Measurements from ENCODE around the gene SKA2. TPM values are rescaled to one million over a fixed set of nuclear protein-coding genes. Genes with fewer than 3 reads are reported as not detected.

Gene SKA2
- total and polyA plus RNA-seq, 2 donors from 2014 or later: 29.2 to 40.3 TPM

- no peak overlapping the region for H3K9ac ChIP-seq (ENCODE audit: low read length in 3 of 3)
Measured at GRCh38 chr17:59121901-59122480, 33.0 kb downstream of the SKA2 start.

GRCh38 chr17:59115474-59115873 is 39.5 kb downstream of the SKA2 start:
- FAIRE-seq: no peak
- Histone ChIP-seq H3K9me3 (ENCODE audit: control insufficient read depth in 2 of 3, insufficient read depth in 1 of 3, low read length in 3 of 3) (no peaks in the 10 kb centered on the region), H3K9ac (ENCODE audit: low read length in 3 of 3) (no peak overlapping the region), H3K36me3 (ENCODE audit: control insufficient read depth in 2 of 3, insufficient read depth in 3 of 3, low read length in 3 of 3) (peaks cover 0 to 4% (median 4%) of the 10 kb centered on the region in 3 donors), H3K4me3 (ENCODE audit: low read length in 3 of 3) (no peak overlapping the region), H3K27ac (ENCODE audit: low read depth in 2 of 2, low read length in 2 of 2) (no peak overlapping the region), H3K4me1 (ENCODE audit: control insufficient read depth in 2 of 3, insufficient read depth in 2 of 3, low read depth in 1 of 3, low read length in 3 of 3) (no peaks in the 10 kb centered on the region), H3K27me3 (ENCODE audit: control insufficient read depth, insufficient read depth, low read length) (no peaks in the 10 kb centered on the region)
- TF ChIP-seq, protein P1, sequence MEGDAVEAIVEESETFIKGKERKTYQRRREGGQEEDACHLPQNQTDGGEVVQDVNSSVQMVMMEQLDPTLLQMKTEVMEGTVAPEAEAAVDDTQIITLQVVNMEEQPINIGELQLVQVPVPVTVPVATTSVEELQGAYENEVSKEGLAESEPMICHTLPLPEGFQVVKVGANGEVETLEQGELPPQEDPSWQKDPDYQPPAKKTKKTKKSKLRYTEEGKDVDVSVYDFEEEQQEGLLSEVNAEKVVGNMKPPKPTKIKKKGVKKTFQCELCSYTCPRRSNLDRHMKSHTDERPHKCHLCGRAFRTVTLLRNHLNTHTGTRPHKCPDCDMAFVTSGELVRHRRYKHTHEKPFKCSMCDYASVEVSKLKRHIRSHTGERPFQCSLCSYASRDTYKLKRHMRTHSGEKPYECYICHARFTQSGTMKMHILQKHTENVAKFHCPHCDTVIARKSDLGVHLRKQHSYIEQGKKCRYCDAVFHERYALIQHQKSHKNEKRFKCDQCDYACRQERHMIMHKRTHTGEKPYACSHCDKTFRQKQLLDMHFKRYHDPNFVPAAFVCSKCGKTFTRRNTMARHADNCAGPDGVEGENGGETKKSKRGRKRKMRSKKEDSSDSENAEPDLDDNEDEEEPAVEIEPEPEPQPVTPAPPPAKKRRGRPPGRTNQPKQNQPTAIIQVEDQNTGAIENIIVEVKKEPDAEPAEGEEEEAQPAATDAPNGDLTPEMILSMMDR (IDR thresholded peaks at IDR 0.05; ENCODE audit: borderline replicate concordance, extremely low read depth, insufficient read depth): no peak
- no peak for DNase-seq
- intact Hi-C loops (cut with DNase I): no loop called here

More at GRCh38 chr17:59121901-59122480, 33.0 kb downstream of the SKA2 start:
- H3K27ac ChIP-seq (ENCODE audit: low read depth in 2 of 2, low read length in 2 of 2): no peak overlapping the region
- TF ChIP-seq, protein P1 (IDR thresholded peaks at IDR 0.05; ENCODE audit: borderline replicate concordance, extremely low read depth, insufficient read depth): no peak
- no peaks in the 10 kb centered on the region for H3K27me3 ChIP-seq (ENCODE audit: control insufficient read depth, insufficient read depth, low read length)
- H3K36me3 ChIP-seq (ENCODE audit: control insufficient read depth in 2 of 3, insufficient read depth in 3 of 3, low read length in 3 of 3): peaks cover 0 to 3% (median 0%) of the 10 kb centered on the region in 3 donors
- intact Hi-C loops (cut with DNase I): no loop called here
- no peak overlapping the region for H3K4me3 ChIP-seq (ENCODE audit: low read length in 3 of 3)
- FAIRE-seq (no peak), DNase-seq (peak in 1 of 5 donors; percentile 21)
- no peaks in the 10 kb centered on the region for H3K9me3 ChIP-seq (ENCODE audit: control insufficient read depth in 2 of 3, insufficient read depth in 1 of 3, low read length in 3 of 3)
- no peaks in the 10 kb centered on the region for H3K4me1 ChIP-seq (ENCODE audit: control insufficient read depth in 2 of 3, insufficient read depth in 2 of 3, low read depth in 1 of 3, low read length in 3 of 3)

DNA sequence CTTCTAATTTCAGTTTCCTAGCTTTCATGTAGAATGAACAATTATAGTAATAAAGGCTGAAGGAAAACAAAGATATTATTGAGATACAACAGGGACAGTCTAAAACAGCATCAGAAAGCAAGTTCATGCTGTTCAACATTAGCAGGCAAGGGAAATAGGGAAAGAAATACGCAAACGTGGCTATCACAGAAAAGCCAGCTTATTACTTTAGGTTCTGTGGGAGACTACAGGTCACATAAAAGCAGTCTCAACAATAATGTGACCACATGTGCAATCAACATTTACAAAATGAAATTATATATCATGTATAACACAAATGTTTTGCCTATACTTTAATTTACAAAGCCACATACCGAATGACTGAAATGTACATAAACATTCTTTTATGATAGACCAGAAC is 43.4 kb downstream of the SKA2 start:
- FAIRE-seq: no peak
- no peaks in the 10 kb centered on the region for H3K9me3 ChIP-seq (ENCODE audit: control insufficient read depth in 2 of 3, insufficient read depth in 1 of 3, low read length in 3 of 3)
- no peak overlapping the region for H3K27ac ChIP-seq (ENCODE audit: low read depth in 2 of 2, low read length in 2 of 2)
- no peak overlapping the region for H3K4me3 ChIP-seq (ENCODE audit: low read length in 3 of 3)
- H3K4me1 ChIP-seq (ENCODE audit: control insufficient read depth in 2 of 3, insufficient read depth in 2 of 3, low read depth in 1 of 3, low read length in 3 of 3): peaks cover 0 to 3% (median 0%) of the 10 kb centered on the region in 3 donors
- no peak for DNase-seq
- H3K36me3 ChIP-seq (ENCODE audit: control insufficient read depth in 2 of 3, insufficient read depth in 3 of 3, low read length in 3 of 3): peaks cover 0 to 4% (median 4%) of the 10 kb centered on the region in 3 donors
- intact Hi-C loops (cut with DNase I): no loop called here
- no peak overlapping the region for H3K9ac ChIP-seq (ENCODE audit: low read length in 3 of 3)
- TF ChIP-seq, protein P1 (IDR thresholded peaks at IDR 0.05; ENCODE audit: borderline replicate concordance, extremely low read depth, insufficient read depth): no peak
- H3K27me3 ChIP-seq (ENCODE audit: control insufficient read depth, insufficient read depth, low read length): no peaks in the 10 kb centered on the region

Measured in kidney (tissue), 14 donors.